ENCODE measurements around the gene ACTL8.

DNA sequence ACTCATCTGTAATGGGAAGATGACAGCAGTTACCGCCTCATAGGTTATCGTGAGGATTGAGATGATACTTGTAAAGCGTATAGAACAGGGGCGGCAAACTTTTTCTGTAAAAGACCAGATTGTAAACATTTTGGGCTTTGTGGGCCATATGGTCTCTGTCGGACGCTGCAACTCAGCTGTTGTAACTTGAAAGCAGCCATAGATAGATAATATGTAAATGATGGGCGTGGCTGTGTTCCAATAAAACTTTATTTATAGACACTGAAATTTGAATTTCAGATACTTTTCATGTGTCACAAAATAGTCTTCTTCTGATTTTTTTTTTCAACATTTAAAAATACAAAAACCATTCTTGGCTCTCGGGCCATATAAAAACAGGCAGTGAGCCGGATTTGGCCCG lies 15.8 kb downstream of the ACTL8 start:
- TF ChIP-seq, protein P1, sequence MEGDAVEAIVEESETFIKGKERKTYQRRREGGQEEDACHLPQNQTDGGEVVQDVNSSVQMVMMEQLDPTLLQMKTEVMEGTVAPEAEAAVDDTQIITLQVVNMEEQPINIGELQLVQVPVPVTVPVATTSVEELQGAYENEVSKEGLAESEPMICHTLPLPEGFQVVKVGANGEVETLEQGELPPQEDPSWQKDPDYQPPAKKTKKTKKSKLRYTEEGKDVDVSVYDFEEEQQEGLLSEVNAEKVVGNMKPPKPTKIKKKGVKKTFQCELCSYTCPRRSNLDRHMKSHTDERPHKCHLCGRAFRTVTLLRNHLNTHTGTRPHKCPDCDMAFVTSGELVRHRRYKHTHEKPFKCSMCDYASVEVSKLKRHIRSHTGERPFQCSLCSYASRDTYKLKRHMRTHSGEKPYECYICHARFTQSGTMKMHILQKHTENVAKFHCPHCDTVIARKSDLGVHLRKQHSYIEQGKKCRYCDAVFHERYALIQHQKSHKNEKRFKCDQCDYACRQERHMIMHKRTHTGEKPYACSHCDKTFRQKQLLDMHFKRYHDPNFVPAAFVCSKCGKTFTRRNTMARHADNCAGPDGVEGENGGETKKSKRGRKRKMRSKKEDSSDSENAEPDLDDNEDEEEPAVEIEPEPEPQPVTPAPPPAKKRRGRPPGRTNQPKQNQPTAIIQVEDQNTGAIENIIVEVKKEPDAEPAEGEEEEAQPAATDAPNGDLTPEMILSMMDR (IDR thresholded peaks at IDR 0.05; ENCODE audit: low read depth, low read length), result no peak
- no peak for TF ChIP-seq EZH2phosphoT487 (IDR thresholded peaks at IDR 0.05; ENCODE audit: low read depth)
